ENCODE measurements around the gene ZNF354B. TPM values are rescaled to one million over a fixed set of nuclear protein-coding genes. Genes with fewer than 3 reads are reported as not detected.

Gene ZNF354B
- total and polyA plus RNA-seq, 2 of the 13 experiments (the other 11 are each of a cell fraction or from before 2014, with no cell fraction given) = 7.8 to 10.3 TPM

DNA sequence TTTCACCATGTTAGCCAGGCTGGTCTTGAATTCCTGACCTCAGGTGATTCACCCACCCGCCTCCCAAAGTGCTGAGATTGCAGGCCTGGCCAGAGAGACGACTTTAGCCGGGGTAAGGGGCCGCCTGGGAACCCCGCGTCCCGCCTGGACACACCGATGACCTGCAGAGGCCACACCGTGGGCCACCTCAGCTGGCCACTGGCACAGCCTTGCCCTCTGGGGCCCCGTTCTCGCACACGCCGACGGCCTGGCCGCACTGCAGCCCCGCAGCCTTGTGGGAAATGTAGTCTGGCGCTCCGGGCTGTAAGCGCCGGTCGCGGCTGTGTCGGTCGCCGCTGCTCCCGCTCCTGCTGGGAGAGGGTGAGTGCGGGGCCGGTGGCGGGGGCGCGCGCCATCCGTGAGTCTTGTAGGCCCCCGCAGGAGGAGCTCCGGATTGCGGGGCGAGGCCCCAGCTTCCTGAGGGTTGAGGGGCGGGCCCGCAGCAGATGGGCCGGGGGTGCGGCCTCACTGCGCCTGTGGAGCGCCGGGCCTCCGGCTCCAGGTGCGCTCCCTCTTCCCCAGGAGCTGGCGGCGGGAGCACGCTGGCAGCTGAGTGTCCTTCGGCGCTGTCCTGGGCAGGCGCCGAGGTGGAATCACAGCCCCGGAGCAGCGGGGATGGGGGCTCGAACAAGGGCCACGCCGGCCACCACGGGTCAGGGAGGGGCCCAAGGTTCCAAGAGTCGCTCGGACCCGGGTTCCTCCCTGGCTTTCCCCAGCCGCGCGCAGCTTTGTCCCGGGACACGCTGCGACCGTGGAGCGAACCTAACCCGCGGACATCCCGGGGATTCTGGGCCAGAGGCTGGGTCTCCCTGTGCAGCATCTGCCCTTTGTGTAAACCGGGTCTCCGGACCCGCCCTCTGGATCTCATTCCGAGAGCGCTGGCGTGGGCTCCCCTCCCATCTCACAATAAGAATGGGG, 36.1 kb downstream of the ZNF354B start, which contains the start of gene ZFP2 (continued):
- TF ChIP-seq, protein P1, sequence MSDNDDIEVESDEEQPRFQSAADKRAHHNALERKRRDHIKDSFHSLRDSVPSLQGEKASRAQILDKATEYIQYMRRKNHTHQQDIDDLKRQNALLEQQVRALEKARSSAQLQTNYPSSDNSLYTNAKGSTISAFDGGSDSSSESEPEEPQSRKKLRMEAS (IDR thresholded peaks at IDR 0.05) = peak; percentile 35
- TF ChIP-seq CBFB (CRISPR knock-in tag; IDR thresholded peaks at IDR 0.05) (no peak), ZNF326 (CRISPR knock-in tag; IDR thresholded peaks at IDR 0.05; ENCODE audit: borderline replicate concordance) (no peak), PBX2 (CRISPR knock-in tag; IDR thresholded peaks at IDR 0.05) (no peak), ZBTB1 (CRISPR knock-in tag; IDR thresholded peaks at IDR 0.05; ENCODE audit: borderline replicate concordance) (no peak), ZNF761 (CRISPR knock-in tag; conservative IDR thresholded peaks at IDR 0.05) (no peak), KDM2A (CRISPR knock-in tag; IDR thresholded peaks at IDR 0.05; ENCODE audit: borderline replicate concordance, low read depth) (peak; percentile 63; the same call in 1 of the 2 replicates), ZNF605 (CRISPR knock-in tag; IDR thresholded peaks at IDR 0.05) (0 out of 2 replicates have a peak, but pooled peaks have one; percentile 24), PHF8 (CRISPR knock-in tag; IDR thresholded peaks at IDR 0.05) (peak; percentile 92), CENPX (CRISPR knock-in tag; IDR thresholded peaks at IDR 0.05) (no peak), LCORL (IDR thresholded peaks at IDR 0.05) (no peak), LCORL (CRISPR knock-in tag; IDR thresholded peaks at IDR 0.05) (no peak), SMARCE1 (IDR thresholded peaks at IDR 0.05; ENCODE audit: borderline replicate concordance) (no peak), ZNF747 (CRISPR knock-in tag; IDR thresholded peaks at IDR 0.05; ENCODE audit: borderline replicate concordance) (0 out of 2 replicates have a peak, but pooled peaks have one; percentile 27), ZNF432 (CRISPR knock-in tag; IDR thresholded peaks at IDR 0.05; ENCODE audit: borderline replicate concordance) (no peak), MLXIP (CRISPR knock-in tag; IDR thresholded peaks at IDR 0.05; ENCODE audit: borderline replicate concordance) (no peak)
- TF ChIP-seq, protein P2, sequence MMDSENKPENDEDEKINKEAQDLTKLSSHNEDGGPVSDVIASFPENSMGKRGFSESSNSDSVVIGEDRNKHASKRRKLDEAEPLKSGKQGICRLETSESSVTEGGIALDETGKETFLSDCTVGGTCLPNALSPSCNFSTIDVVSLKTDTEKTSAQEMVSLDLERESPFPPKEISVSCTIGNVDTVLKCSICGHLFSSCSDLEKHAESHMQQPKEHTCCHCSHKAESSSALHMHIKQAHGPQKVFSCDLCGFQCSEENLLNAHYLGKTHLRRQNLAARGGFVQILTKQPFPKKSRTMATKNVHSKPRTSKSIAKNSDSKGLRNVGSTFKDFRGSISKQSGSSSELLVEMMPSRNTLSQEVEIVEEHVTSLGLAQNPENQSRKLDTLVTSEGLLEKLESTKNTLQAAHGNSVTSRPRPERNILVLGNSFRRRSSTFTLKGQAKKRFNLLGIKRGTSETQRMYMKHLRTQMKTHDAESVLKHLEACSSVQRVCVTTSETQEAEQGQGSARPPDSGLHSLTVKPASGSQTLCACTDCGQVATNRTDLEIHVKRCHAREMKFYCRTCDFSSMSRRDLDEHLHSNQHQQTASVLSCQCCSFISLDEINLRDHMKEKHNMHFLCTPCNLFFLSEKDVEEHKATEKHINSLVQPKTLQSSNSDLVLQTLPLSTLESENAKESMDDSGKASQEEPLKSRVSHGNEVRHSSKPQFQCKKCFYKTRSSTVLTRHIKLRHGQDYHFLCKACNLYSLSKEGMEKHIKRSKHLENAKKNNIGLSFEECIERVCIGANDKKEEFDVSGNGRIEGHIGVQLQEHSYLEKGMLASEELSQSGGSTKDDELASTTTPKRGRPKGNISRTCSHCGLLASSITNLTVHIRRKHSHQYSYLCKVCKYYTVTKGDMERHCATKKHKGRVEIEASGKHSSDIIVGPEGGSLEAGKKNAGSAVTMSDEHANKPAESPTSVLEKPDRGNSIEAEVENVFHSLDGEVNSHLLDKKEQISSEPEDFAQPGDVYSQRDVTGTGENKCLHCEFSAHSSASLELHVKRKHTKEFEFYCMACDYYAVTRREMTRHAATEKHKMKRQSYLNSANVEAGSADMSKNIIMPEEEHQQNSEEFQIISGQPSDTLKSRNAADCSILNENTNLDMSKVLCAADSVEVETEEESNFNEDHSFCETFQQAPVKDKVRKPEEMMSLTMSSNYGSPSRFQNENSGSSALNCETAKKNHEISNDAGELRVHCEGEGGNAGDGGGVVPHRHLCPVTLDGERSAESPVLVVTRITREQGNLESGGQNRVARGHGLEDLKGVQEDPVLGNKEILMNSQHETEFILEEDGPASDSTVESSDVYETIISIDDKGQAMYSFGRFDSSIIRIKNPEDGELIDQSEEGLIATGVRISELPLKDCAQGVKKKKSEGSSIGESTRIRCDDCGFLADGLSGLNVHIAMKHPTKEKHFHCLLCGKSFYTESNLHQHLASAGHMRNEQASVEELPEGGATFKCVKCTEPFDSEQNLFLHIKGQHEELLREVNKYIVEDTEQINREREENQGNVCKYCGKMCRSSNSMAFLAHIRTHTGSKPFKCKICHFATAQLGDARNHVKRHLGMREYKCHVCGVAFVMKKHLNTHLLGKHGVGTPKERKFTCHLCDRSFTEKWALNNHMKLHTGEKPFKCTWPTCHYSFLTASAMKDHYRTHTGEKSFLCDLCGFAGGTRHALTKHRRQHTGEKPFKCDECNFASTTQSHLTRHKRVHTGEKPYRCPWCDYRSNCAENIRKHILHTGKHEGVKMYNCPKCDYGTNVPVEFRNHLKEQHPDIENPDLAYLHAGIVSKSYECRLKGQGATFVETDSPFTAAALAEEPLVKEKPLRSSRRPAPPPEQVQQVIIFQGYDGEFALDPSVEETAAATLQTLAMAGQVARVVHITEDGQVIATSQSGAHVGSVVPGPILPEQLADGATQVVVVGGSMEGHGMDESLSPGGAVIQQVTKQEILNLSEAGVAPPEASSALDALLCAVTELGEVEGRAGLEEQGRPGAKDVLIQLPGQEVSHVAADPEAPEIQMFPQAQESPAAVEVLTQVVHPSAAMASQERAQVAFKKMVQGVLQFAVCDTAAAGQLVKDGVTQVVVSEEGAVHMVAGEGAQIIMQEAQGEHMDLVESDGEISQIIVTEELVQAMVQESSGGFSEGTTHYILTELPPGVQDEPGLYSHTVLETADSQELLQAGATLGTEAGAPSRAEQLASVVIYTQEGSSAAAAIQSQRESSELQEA (CRISPR knock-in tag; IDR thresholded peaks at IDR 0.05; ENCODE audit: not compliant biosample characterization) = no peak

All from HepG2 (cell line).